Endothelial cell of umbilical vein (primary cell): ENCODE data around the gene PUS10. TPM values are rescaled to one million over a fixed set of nuclear protein-coding genes. Genes with fewer than 3 reads are reported as not detected.
"Not testable (repeated sequence)": the region's sequence is repeated elsewhere in the genome, so short reads cannot be mapped to it uniquely, and the experiment has no call there.

Experiments used
- BruUV-seq: library from RNA; stranded (reverse); fragments of 400-500 nt; replicated peaks from 2 replicates; lab custom pipeline; 2021; lab: Mats Ljungman, UMichigan
- CTCF ChIA-PET: fragments of 300-600, 350-600 bp; sonication (Branson Sonifier 250); formaldehyde crosslinking; loops from one replicate; lab custom pipeline; 2021; ENCODE audit warnings: antibody characterized with exemption, inconsistent platforms; lab: Charles Lee
- POLR2A ChIA-PET: fragments of 300-600, 350-600 bp; sonication (Branson Sonifier 250); formaldehyde crosslinking; loops from one replicate; lab custom pipeline; 2021; ENCODE audit warnings: antibody characterized with exemption, inconsistent platforms; lab: Charles Lee
- DNase-seq: peaks from one replicate; pipeline ENCODE4 v3.0.0-alpha.2; 2011; ENCODE audit warnings: low read depth, low spot score
- FAIRE-seq: peaks from 2 replicates; lab custom pipeline; 2011; peaks lifted over from hg19 to GRCh38; lab: Jason Lieb, UNC
- H2AFZ ChIP-seq: 2 replicates; pipeline ENCODE4 v1.6.0; 2012; ENCODE audit warnings: low read depth, low read length, control low read depth, inconsistent platforms
- H3K27ac ChIP-seq: 2 replicates; pipeline ENCODE4 v1.5.1; 2011; ENCODE audit warnings: low read depth, mild to moderate bottlenecking, control low read depth, low read length, moderate library complexity; ENCODE audit not compliant: insufficient read depth
- H3K27me3 ChIP-seq, 2 experiments: 2 replicates each; pipeline versions ENCODE4 v1.6.0 to v1.6.1; 2011; ENCODE audit warnings: low read length in 2 of 2, mixed read lengths in 1 of 2; ENCODE audit not compliant: control insufficient read depth in 2 of 2, insufficient read depth in 2 of 2
- H3K36me3 ChIP-seq, 2 experiments: 2 replicates in 1 of 2; 3 replicates in 1 of 2; pipeline ENCODE4 v1.5.1; 2011; ENCODE audit warnings: low read length in 2 of 2, mild to moderate bottlenecking in 1 of 2, moderate library complexity in 1 of 2; ENCODE audit not compliant: control insufficient read depth in 2 of 2, insufficient read depth in 2 of 2; ENCODE audit errors: extremely low read depth in 1 of 2
- H3K4me1 ChIP-seq: 3 replicates; pipeline ENCODE4 v1.5.1; 2011; ENCODE audit warnings: mild to moderate bottlenecking, low read length; ENCODE audit not compliant: control insufficient read depth, insufficient read depth; ENCODE audit errors: extremely low read depth
- H3K4me2 ChIP-seq: 2 replicates; pipeline ENCODE4 v1.6.1; 2011; ENCODE audit warnings: low read length, control low read depth, mixed read lengths; ENCODE audit not compliant: insufficient read depth
- H3K4me3 ChIP-seq, 3 experiments: fragments of 200-600 bp in 1 of 3; sonication (generic), shearing (Covaris generic) in 1 of 3; replicated peaks in 1 of 3; 2 replicates each; pipeline ENCODE4 v1.5.1; 2011 to 2016; ENCODE audit warnings: control low read depth in 3 of 3, low read length in 3 of 3, mild to moderate bottlenecking in 2 of 3, inconsistent platforms in 1 of 3, low read depth in 1 of 3, moderate library complexity in 1 of 3; ENCODE audit not compliant: insufficient read depth in 1 of 3
- H3K79me2 ChIP-seq: 2 replicates; pipeline ENCODE4 v1.6.0; 2012; ENCODE audit warnings: low read length, inconsistent platforms; ENCODE audit not compliant: control insufficient read depth, insufficient read depth
- H3K9ac ChIP-seq: replicated peaks from 2 replicates; pipeline ENCODE3; 2011; ENCODE audit warnings: low read length, control low read depth; ENCODE audit not compliant: insufficient read depth; ENCODE audit errors: extremely low read depth
- H3K9me1 ChIP-seq: replicated peaks from 3 replicates; pipeline ENCODE4 v1.6.0; 2011; ENCODE audit warnings: mild to moderate bottlenecking, low read length; ENCODE audit not compliant: control insufficient read depth, insufficient read depth; ENCODE audit errors: extremely low read depth
- H3K9me3 ChIP-seq: replicated peaks from 2 replicates; pipeline ENCODE4 v1.5.1; 2012; ENCODE audit warnings: low read length, inconsistent platforms; ENCODE audit not compliant: control insufficient read depth, insufficient read depth
- H4K20me1 ChIP-seq: replicated peaks from 2 replicates; pipeline ENCODE3; 2011; ENCODE audit warnings: mild to moderate bottlenecking, low read length; ENCODE audit not compliant: control insufficient read depth, insufficient read depth; ENCODE audit errors: extremely low read depth
- CTCF ChIP-seq, 2 donors: IDR thresholded peaks; 1 replicate in 1 of 2; 2 replicates in 1 of 2; pipeline ENCODE4 v1.5.1; 2011; ENCODE audit warnings: low read length in 2 of 2, mild to moderate bottlenecking in 2 of 2, moderate library complexity in 2 of 2, control low read depth in 1 of 2, inconsistent platforms in 1 of 2, low read depth in 1 of 2; ENCODE audit not compliant: insufficient read depth in 1 of 2; ENCODE audit errors: extremely low read depth in 1 of 2
- EZH2 ChIP-seq: IDR thresholded peaks from 2 replicates; pipeline ENCODE4 v1.6.1; 2012; ENCODE audit warnings: borderline replicate concordance, low read depth, mild to moderate bottlenecking, moderate library complexity, low read length, inconsistent platforms; ENCODE audit not compliant: severe bottlenecking
- FOS ChIP-seq: IDR thresholded peaks from 2 replicates; pipeline ENCODE4 v1.6.1; 2011; ENCODE audit warnings: mild to moderate bottlenecking, low read length, moderate library complexity, borderline replicate concordance; ENCODE audit not compliant: insufficient read depth
- GATA2 ChIP-seq: IDR thresholded peaks from 2 replicates; pipeline ENCODE4 v1.7.0; 2011; ENCODE audit warnings: low read depth, mild to moderate bottlenecking, moderate library complexity, mixed read lengths, low read length; ENCODE audit not compliant: insufficient read length, insufficient read depth
- MAX ChIP-seq: IDR thresholded peaks from 2 replicates; pipeline ENCODE4 v1.6.1; 2011; ENCODE audit not compliant: insufficient read depth, insufficient read length
- POLR2A ChIP-seq: IDR thresholded peaks from 2 replicates; pipeline ENCODE4 v1.6.1; 2012; ENCODE audit warnings: low read depth, mild to moderate bottlenecking, control low read depth, low read length
- POLR2AphosphoS5 ChIP-seq: IDR thresholded peaks from 2 replicates; pipeline ENCODE4 v1.6.1; 2012; ENCODE audit warnings: low read depth, mild to moderate bottlenecking, control low read depth, low read length, moderate library complexity; ENCODE audit not compliant: insufficient read depth
- dilution Hi-C: fragments of 300-500 bp; cut with MboI; formaldehyde crosslinking; loops from one replicate; pipeline ENCODE4 v1.15.0; 2019; ENCODE audit warnings: low sequenced_read_pairs; ENCODE audit not compliant: extremely low pct_ligation_motif_present
- intact Hi-C: fragments of 100-400 bp; cut with micrococcal nuclease; formaldehyde crosslinking; loops from one replicate; pipeline ENCODE4 v1.10.0; 2022
- polyA plus RNA-seq, 4 experiments: library from polyadenylated mRNA; depleted of rRNA in 3 of 4; stranded (reverse) in 3 of 4; unstranded in 1 of 4; fragments of >200 nt; gene quantifications; 2 replicates each; pipeline versions ENCODE4 v1.2.1 to v1.2.3, GENCODE V29; 2011 to 2012; ENCODE audit warnings: missing spikeins in 1 of 4
- total RNA-seq: library from RNA; stranded (reverse); gene quantifications from 2 replicates; pipeline ENCODE4 v1.2.3, GENCODE V29; 2021

Gene PUS10
- total and polyA plus RNA-seq, 2 donors (not counting 3 experiments of a cell fraction or from before 2014, with no cell fraction given) = 3.7 to 10.3 TPM

GRCh38 chr2:60932954-60933353 lies 85.1 kb downstream of the PUS10 start:
- Histone ChIP-seq H3K27me3 (no peaks in the 10 kb centered on the region), H4K20me1 (no peaks in the 10 kb centered on the region), H3K9me3 (no peaks in the 10 kb centered on the region), H3K79me2 (no peaks in the 10 kb centered on the region), H3K4me1 (no peaks in the 10 kb centered on the region), H3K4me2 (no peak overlapping the region), H3K36me3 (no peaks in the 10 kb centered on the region), H3K9ac (no peak overlapping the region), H3K4me3 (no peak overlapping the region), H3K27ac (no peak overlapping the region), H3K9me1 (no peaks in the 10 kb centered on the region), H2AFZ (no peak overlapping the region)
- ChIA-PET CTCF (interaction anchor here (1.5 kb wide), 1 partner anchor 12 kb away, joined by 3 read pairs; no protein-coding TSS in a partner anchor), POLR2A (no interaction called here)
- no peak for FAIRE-seq
- no TSS peak for BruUV-seq
- dilution Hi-C loops = no loop called here
- no peak for DNase-seq
- intact Hi-C loops = no loop called here
- TF ChIP-seq CTCF (IDR thresholded peaks at IDR 0.05; ENCODE audit: extremely low read depth in 1 of 2, insufficient read depth in 1 of 2, low read depth in 1 of 2, low read length in 2 of 2) = no peak
- no peak for TF ChIP-seq GATA2
- TF ChIP-seq FOS = no peak
- no peak for TF ChIP-seq EZH2
- TF ChIP-seq MAX = no peak
- no peak for TF ChIP-seq POLR2A
- TF ChIP-seq POLR2AphosphoS5 = no peak

GRCh38 chr2:60932061-60932460 lies 86.0 kb downstream of the PUS10 start:
- H3K9ac ChIP-seq, dilution Hi-C loops, H3K4me1 ChIP-seq, H3K9me3 ChIP-seq, H3K9me1 ChIP-seq, BruUV-seq, DNase-seq, H3K79me2 ChIP-seq, FAIRE-seq, H2AFZ ChIP-seq, H3K4me3 ChIP-seq, H3K36me3 ChIP-seq, H3K27me3 ChIP-seq, H3K4me2 ChIP-seq, H3K27ac ChIP-seq, POLR2A ChIA-PET, H4K20me1 ChIP-seq, intact Hi-C loops: not testable (repeated sequence)
- CTCF ChIA-PET = interaction anchor here (0.7 kb wide), 1 partner anchor 65 kb away, joined by 3 read pairs; no protein-coding TSS in a partner anchor
